HG03045 (cell line): ENCODE results near the gene ITGA2.

Experiments
- ATAC-seq: cut with Tn5 transposase; IDR thresholded peaks from one replicate; pipeline ENCODE4 v1.9.1; 2021; ENCODE audit warnings: mild to moderate bottlenecking, moderate library complexity; ENCODE audit not compliant: unreplicated experiment

Gene ITGA2

DNA sequence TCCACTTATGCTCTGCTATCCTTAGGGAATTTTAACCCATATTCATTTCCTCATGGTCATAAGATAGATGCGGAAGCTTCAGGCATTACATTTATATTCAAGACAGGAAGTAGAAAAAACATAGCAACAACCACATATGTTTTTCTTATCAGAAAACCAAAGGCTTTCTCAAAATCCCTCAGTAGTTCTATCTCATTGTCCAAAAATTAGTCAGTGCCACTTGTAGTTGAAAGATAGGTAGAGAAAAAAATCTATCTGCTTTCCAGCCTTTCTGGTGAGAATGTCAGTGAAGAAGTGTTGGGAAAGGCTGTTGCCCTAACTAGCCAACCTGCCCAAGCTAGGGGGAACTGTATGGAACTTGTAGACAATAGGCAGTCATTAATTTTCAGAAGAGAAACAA lies 143.9 kb downstream of the ITGA2 start:
- no peak for ATAC-seq
